Calu3 (cell line): Measurements from ENCODE around the gene TMCC1. TPM values are rescaled to one million over a fixed set of nuclear protein-coding genes. Genes with fewer than 3 reads are reported as not detected.
"Not testable (repeated sequence)": the region's sequence is repeated elsewhere in the genome, so short reads cannot be mapped to it uniquely, and the experiment has no call there.

ENCODE experiments used
- BruUV-seq: library from RNA; stranded (reverse); fragments of 400-500 nt; replicated peaks from 2 replicates; lab custom pipeline; 2021; lab: Mats Ljungman, UMichigan
- CTCF ChIA-PET: fragments of 300-600 bp; sonication (Branson Sonifier 250); formaldehyde crosslinking; loops from one replicate; lab custom pipeline; 2022; ENCODE audit warnings: antibody characterized with exemption; lab: Charles Lee
- DNase-seq: peaks from one replicate; pipeline ENCODE4 v3.0.0; 2022
- H3K27ac Mint-ChIP-seq: one replicate; pipeline ENCODE4 v1.8.0; 2022; ENCODE audit warnings: mixed read lengths; ENCODE audit not compliant: unreplicated experiment
- H3K27me3 Mint-ChIP-seq: one replicate; pipeline ENCODE4 v1.8.0; 2022; ENCODE audit warnings: mixed read lengths; ENCODE audit not compliant: unreplicated experiment
- H3K36me3 Mint-ChIP-seq: one replicate; pipeline ENCODE4 v1.8.0; 2022; ENCODE audit warnings: mild to moderate bottlenecking, moderate library complexity, mixed read lengths; ENCODE audit not compliant: insufficient read depth, unreplicated experiment
- H3K4me1 Mint-ChIP-seq: one replicate; pipeline ENCODE4 v1.8.0; 2022; ENCODE audit warnings: mild to moderate bottlenecking, low read depth, mixed read lengths; ENCODE audit not compliant: unreplicated experiment
- H3K4me3 Mint-ChIP-seq: one replicate; pipeline ENCODE4 v1.8.0; 2022; ENCODE audit warnings: mild to moderate bottlenecking, low read depth, moderate library complexity, mixed read lengths; ENCODE audit not compliant: unreplicated experiment
- H3K9me3 Mint-ChIP-seq: one replicate; pipeline ENCODE4 v1.8.0; 2022; ENCODE audit warnings: low read depth, mixed read lengths; ENCODE audit not compliant: unreplicated experiment
- intact Hi-C: fragments of 100-400 bp; cut with micrococcal nuclease; formaldehyde crosslinking; loops from one replicate; pipeline ENCODE4 v1.10.0; 2022; ENCODE audit not compliant: unreplicated experiment
- total RNA-seq: library from RNA; stranded (reverse); gene quantifications from 2 replicates; pipeline ENCODE4 v1.2.3, GENCODE V29; 2022
- TF ChIP-seq, protein P1 (sequence below): fragments of 200-600 bp; IDR thresholded peaks from one replicate; pipeline ENCODE4 v1.8.0; 2022; ENCODE audit warnings: antibody characterized with exemption; ENCODE audit not compliant: unreplicated experiment

Gene TMCC1
- total RNA-seq, 1 experiment from 2014 or later: 57.2 TPM

DNA sequence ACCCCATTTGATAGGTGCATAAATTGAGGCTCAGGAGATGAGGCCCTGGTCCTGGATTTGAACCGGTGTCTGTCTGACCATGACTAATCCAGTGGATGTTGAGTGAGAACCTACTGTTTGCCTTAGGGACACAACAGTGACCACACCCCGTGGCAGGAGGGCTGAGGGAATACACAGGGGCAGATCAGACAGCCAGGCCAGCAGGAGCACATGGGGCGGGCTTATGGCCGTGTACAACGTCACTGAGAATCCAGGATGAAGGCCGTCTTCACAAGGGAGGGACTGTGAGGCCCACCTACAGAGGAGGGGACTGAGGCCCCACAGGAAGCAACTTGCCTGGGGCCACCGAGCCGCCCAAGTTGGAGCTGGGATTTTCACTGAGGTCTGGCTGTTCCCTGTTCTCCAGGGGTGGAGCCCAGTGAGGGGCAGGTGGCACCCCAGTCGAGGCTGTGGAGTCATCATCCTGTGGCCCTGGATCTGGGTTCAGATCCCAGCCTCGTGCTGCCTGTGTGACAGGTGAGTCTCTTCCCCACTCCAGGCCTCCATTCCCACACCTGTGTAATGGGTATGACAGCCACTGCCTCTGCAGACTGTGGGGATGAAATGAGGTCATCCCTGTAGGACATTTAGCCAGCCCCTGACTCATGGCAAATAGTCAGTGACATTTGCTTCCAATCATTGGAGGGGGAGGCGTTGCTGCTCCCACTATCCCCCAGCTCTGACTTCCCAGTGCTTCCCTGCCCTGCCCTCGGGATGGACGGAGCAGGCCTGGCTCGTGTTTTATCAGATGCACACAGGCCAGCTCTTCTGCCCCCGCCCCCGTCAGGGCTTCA is 280.8 kb downstream of the TMCC1 start:
- Mint-ChIP-seq H3K9me3 (no peaks in the 10 kb centered on the region), H3K4me3 (no peak overlapping the region), H3K36me3 (no peaks in the 10 kb centered on the region), H3K27ac (no peak overlapping the region), H3K4me1 (peaks cover 45% of the 10 kb centered on the region), H3K27me3 (peaks cover 17% of the 10 kb centered on the region)
- TF ChIP-seq, protein P1, sequence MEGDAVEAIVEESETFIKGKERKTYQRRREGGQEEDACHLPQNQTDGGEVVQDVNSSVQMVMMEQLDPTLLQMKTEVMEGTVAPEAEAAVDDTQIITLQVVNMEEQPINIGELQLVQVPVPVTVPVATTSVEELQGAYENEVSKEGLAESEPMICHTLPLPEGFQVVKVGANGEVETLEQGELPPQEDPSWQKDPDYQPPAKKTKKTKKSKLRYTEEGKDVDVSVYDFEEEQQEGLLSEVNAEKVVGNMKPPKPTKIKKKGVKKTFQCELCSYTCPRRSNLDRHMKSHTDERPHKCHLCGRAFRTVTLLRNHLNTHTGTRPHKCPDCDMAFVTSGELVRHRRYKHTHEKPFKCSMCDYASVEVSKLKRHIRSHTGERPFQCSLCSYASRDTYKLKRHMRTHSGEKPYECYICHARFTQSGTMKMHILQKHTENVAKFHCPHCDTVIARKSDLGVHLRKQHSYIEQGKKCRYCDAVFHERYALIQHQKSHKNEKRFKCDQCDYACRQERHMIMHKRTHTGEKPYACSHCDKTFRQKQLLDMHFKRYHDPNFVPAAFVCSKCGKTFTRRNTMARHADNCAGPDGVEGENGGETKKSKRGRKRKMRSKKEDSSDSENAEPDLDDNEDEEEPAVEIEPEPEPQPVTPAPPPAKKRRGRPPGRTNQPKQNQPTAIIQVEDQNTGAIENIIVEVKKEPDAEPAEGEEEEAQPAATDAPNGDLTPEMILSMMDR: no peak
- BruUV-seq: no TSS peak
- CTCF ChIA-PET: interaction anchor here (0.6 to 1.7 kb wide), 3 partner anchors 13 to 123 kb away, joined by 5 to 8 read pairs (median 6); no protein-coding TSS in a partner anchor
- no peak for DNase-seq
- intact Hi-C loops: loop anchor here (5.0 kb wide), 1 partner anchor 120 kb away; no protein-coding TSS in a partner anchor

GRCh38 chr3:129611812-129612533 is 281.5 kb downstream of the TMCC1 start:
- H3K36me3 Mint-ChIP-seq: peaks cover 7% of the 10 kb centered on the region
- CTCF ChIA-PET: interaction anchor here (0.7 to 1.7 kb wide), 2 partner anchors 14 to 122 kb away, joined by 6 to 8 read pairs; no protein-coding TSS in a partner anchor
- TF ChIP-seq, protein P1: no peak
- no TSS peak for BruUV-seq
- DNase-seq: peak; percentile 62
- H3K9me3 Mint-ChIP-seq: no peaks in the 10 kb centered on the region
- peaks cover 25% of the 10 kb centered on the region for H3K27me3 Mint-ChIP-seq
- H3K4me3 Mint-ChIP-seq: no peak overlapping the region
- no peak overlapping the region for H3K27ac Mint-ChIP-seq
- H3K4me1 Mint-ChIP-seq: peaks cover 50% of the 10 kb centered on the region
- intact Hi-C loops: loop anchor here (5.0 kb wide), 1 partner anchor 120 kb away; no protein-coding TSS in a partner anchor

GRCh38 chr3:129611446-129611800 is 282.1 kb downstream of the TMCC1 start:
- BruUV-seq: no TSS peak
- H3K36me3 Mint-ChIP-seq: peaks cover 13% of the 10 kb centered on the region
- peaks cover 54% of the 10 kb centered on the region for H3K4me1 Mint-ChIP-seq
- no peak for DNase-seq
- H3K27ac Mint-ChIP-seq: no peak overlapping the region
- no peak overlapping the region for H3K4me3 Mint-ChIP-seq
- H3K27me3 Mint-ChIP-seq: peaks cover 30% of the 10 kb centered on the region
- TF ChIP-seq, protein P1: no peak
- CTCF ChIA-PET: interaction anchor here (1.7 kb wide), 1 partner anchor 121 kb away, joined by 8 read pairs; no protein-coding TSS in a partner anchor
- no peaks in the 10 kb centered on the region for H3K9me3 Mint-ChIP-seq
- intact Hi-C loops: loop anchor here (5.0 kb wide), 1 partner anchor 119 kb away; no protein-coding TSS in a partner anchor

- H3K4me3 Mint-ChIP-seq, BruUV-seq, DNase-seq, CTCF ChIA-PET, H3K27ac Mint-ChIP-seq, H3K9me3 Mint-ChIP-seq: not testable (repeated sequence)
- peaks cover 53% of the 10 kb centered on the region for H3K4me1 Mint-ChIP-seq
- peaks cover 17% of the 10 kb centered on the region for H3K36me3 Mint-ChIP-seq
- H3K27me3 Mint-ChIP-seq: peaks cover 35% of the 10 kb centered on the region
- intact Hi-C loops: loop anchor here (5.0 kb wide), 1 partner anchor 119 kb away; no protein-coding TSS in a partner anchor
Observed at GRCh38 chr3:129610794-129611445, 282.6 kb downstream of the TMCC1 start.
